HG02938 (cell line): ENCODE data around the gene ATOSA.
A peak's percentile ranks its signal among the peaks of the same experiment; 100 is the strongest.

Source experiments
- ATAC-seq: cut with Tn5 transposase; IDR thresholded peaks from one replicate; pipeline ENCODE4 v1.9.1; 2021; ENCODE audit warnings: mild to moderate bottlenecking, moderate library complexity; ENCODE audit not compliant: unreplicated experiment

ATOSA gene

DNA sequence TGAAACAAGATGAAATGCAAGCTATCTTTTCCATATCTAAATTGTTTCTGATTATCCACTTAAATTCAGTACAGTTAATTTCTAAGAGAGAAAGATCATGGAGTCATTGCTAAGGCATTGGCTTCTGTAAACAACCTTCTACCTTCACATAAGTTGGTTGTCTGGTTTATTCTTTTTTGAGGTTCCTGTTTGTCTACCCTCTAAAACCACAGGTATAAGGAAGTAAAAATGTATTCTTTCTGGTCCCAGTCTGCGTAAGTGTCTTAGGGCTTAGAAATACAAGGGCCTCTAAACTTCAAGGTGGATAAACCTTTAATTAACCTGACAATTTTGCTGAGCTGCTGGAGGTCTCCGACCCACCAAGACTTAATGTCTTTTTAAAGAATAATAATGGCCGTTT lies 3.6 kb upstream of the ATOSA start:
- peak; percentile 21 for ATAC-seq

DNA sequence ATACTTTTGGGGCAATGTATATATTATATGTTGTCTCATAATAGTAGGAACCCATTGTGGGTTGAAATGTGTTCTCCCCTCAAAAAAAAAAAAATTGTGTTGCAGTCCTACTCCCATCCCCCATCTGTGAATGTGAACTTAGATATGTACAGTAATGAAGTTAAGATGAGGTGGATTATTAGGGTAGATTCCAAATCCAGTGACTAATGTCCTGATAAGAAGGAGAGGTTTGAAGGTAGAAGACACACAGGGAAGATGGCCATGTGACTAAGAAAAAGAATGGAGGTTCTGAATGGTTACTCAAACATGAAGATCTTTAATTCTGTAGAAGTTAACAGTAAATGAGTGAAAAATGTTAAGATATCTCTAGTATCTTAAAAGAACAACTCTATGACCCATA lies 3.0 kb upstream of the ATOSA start:
- no peak for ATAC-seq

DNA sequence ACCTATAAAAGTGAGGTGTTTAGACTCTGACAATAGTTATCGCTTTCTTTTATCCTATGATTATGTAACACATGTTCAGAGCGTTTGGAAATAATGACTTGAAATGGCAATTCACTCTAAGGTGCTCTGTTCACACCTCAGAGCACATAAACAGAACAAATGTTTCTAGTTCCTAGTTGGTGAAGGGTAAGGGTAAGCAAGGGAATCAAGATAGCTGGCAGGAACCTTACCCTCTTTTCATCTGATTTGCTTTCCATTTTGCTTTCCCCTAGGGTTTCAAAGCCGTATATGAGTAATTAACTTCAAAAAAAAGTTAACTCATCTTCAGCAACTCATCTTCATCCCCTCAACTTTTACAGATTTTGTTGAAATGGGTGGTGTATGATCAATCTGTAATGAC lies 2.3 kb upstream of the ATOSA start:
- no peak for ATAC-seq

DNA sequence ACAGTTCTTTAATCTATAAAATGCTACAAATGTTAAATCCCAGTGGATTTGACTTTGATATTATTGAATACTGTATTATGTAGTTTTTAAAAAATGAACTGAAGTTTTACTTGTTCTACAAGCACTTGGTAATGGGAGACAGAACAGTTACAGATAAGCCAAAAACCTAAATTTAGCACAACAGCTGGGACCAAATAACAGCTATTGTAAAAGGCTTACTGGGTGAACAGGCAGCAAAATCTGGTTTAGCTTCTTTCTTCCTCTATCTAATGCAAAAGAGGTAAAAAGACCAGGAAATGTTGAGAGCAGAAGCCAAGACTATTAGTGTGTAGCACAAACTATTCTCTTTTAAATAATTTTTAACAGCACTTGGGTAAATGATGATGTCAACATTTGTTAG lies 1.6 kb upstream of the ATOSA start:
- ATAC-seq = no peak

DNA sequence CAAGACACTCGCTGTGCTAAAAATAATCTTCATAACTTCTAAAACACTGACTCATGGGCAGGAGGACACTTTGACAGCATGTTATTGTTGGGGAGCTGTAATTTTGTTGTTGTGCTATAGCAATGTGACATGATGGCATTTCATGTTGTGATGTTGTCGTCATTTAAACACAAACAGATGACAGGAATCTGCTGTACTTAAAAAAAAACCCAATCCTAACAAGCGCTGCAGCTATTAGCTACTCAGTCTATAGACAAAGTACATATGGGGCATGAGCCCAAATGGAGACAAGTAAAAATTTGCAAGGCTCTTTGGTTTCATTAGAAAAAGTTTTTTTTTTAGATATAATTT lies 828 bp upstream of the ATOSA start:
- ATAC-seq = no peak

DNA sequence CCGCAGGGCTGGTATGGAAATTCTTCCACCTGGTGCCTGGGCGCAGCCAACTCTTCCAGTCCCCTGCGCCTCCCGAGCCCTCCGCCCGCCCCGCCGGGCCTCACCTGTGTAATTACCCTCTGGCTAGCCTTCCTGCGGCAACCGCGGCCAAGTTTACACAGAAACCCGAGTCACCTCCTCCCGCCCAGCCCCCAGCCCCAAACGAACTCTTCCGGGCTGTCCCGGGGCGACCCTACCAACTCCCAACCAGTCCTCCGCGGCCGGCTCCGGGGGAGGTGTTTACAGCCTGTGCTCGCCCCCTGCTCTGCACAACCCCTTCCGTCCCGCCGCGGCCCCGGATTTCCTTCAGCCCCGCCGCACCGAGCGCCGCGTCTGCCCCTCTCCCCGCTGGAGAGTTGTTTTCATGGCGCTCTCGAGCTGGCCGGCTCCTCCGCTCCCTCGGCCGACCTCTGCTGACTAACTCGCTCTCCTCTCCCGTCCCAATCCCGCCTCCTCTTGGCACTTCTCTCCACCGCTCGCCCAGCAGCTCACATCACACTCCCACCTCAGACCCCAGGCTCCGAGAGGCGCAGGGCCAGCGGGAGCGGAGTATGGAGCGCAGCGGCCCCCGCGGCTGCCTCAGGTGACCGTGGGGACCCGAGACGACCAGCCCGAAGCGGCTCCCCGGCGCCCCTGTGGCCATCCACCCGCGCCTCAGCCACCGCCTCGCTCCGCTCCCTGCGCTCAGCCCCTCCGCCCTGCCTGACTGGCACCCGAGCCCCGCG lies 538 bp downstream of the ATOSA start:
- ATAC-seq = peak; percentile 12

DNA sequence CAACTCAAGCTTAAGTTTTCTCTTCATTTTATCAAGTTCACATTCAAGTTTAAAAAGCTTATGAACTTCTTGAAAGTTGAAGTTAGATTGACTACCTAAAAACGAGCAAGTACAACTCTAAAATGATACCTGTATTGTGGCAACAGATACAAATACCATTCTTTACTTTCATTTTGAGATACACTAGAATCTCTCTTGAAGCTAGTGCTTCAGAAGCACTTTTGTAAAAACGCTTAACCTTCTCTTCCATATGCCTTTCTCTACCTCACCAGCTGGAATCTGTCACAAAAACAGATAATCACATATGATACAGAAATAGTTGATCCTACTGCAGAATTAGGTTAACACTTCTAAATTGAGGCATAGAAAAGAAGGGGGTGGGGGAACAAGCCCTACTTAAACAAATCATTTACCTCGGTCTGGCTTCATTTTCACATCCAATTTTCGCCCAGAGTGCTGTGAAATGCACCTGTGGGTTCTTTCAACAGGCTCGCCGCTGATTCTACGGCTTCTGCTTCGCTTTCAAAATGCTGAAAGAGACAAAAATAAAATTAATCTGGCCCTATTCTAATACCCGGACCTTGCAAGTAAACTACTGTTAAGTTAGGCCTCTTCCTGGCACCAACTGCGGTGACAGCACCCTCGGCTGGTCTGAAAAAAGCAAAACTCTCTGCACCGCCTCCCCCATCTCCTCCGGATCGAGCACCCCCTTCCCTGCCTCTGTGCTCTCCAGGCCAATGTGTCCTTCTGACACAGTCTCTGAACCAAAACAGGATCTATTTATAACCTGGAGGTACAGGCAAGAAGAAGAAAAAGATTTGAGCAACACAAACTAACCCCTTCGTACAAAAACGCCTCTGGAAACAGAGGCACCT lies 1.4 kb downstream of the ATOSA start:
- ATAC-seq = peak; percentile 33

DNA sequence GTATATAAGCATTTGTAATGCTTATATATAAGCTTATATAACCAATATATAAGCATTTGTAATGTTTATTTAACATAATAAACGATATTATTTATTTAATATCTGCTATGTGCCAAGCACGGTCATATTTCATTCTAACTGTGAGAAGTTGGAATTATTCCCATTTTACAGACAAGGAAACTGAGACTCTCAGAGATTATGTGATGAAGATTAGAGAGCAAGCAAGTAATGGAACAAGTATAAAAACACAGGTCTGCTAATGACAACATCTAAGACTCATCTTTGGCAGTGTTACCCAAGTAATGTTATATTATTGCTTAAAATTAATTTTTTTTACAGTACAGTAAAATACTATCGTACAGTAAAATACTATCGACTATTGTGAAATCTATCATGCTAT lies 4.4 kb downstream of the ATOSA start:
- no peak for ATAC-seq

DNA sequence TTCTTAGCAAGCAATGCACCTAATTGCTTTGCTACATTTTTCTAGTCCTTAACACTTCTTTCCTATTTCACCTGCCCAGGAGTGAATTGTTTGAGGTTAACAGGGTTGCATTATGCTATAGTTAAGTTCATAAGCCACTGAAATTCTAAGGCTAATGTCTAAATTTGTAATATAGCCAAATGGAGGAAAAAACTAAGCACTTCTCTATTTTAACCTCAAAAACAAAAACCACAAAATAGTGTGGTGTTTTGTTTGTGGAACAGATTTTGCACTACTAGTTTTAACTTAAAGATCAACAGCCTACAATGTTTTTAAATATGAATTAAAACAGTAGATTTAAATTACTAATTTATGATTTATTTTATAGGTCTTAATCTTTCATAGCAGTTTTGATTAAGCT lies 5.5 kb downstream of the ATOSA start:
- no peak for ATAC-seq

DNA sequence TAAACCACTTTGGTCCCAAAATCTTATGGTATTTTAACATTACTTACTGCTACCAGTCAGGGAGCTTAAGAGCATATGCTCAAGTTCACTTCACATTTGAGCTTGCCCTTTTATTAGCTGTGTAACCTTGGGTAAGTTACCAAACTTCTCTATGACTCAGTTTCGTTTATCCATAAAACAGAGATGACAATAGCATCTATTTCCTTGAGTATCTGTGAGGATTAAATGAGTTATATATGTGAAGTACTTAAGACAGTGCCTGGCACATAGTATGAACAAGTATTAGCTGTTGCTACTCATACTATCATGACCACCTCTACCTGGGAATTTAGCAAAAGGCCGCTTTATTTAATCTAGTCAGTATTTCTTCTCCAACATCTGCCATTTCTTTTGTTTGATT lies 5.9 kb downstream of the ATOSA start:
- ATAC-seq = no peak

DNA sequence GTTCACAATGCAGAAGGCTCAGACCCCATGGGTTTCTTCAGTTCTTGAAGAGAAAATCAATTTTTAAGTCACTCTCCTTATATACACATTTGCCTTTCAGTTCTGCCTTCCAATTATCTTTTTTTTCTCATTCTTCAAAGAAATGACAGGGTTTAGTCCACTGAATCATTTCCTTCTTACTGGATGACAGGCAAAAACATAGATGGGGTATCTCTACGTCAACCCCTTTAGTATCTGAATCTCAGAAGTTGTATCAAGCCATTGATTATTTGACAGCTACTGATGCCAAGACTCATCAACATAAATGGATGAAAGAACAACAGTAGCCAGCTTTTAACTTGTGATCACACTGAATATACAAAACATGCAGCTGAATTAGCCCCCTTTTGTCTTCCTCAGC lies 6.5 kb downstream of the ATOSA start:
- ATAC-seq = no peak

DNA sequence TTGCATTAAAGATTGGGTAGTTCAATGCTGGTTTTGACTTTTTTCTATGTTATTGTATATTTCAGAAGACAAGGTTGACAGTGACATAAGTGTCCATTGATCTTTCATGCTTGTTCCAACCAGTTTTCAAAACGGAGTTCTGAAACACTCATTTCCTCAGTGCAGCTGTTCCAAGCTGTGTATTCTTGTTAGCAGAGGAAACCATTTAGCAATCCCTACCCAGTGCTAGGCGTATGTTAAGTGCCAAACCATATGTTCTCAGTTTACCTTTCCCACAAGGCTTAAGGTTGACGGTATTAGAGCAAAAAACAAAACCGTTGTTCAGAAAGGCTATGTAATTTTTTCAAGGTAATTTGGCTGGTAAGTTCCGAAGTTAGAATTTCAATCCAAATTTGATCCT lies 9.1 kb downstream of the ATOSA start:
- no peak for ATAC-seq

DNA sequence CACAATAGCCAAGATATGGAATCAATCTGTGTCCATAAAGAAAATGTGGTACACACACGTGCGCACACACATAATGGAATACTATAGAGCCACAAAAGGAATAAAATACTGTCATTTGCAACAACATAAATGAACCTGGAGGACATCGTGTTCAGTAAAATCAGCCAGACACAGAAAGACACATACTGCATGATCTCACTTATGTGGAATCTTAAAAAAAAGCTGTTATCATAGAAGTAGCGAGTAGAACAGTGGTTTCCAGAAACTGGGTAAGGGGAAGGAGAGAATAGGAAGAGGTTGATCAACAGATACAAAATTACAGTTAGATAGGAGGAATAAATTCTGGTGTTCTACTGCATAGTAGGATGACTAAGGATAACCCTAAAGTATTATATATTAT lies 11.1 kb downstream of the ATOSA start:
- no peak for ATAC-seq

DNA sequence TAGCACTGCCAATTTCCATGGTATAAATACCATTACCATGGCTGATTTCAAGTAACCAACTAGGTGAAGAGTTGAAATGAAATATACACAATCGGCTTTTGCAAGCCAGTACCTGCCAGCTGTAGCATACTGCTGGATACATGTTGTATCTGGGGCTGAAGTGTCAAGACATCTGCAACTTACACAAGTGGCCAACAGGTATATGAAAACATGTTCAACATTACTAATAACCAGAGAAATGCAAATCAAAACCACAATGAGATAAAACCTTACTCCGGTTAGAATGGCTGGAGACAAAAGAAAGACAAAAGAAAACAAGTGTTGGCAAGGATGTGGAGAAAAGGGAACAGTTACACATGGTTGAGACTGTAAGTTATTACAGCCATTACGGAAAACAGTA lies 11.6 kb downstream of the ATOSA start:
- peak; percentile 88 for ATAC-seq

DNA sequence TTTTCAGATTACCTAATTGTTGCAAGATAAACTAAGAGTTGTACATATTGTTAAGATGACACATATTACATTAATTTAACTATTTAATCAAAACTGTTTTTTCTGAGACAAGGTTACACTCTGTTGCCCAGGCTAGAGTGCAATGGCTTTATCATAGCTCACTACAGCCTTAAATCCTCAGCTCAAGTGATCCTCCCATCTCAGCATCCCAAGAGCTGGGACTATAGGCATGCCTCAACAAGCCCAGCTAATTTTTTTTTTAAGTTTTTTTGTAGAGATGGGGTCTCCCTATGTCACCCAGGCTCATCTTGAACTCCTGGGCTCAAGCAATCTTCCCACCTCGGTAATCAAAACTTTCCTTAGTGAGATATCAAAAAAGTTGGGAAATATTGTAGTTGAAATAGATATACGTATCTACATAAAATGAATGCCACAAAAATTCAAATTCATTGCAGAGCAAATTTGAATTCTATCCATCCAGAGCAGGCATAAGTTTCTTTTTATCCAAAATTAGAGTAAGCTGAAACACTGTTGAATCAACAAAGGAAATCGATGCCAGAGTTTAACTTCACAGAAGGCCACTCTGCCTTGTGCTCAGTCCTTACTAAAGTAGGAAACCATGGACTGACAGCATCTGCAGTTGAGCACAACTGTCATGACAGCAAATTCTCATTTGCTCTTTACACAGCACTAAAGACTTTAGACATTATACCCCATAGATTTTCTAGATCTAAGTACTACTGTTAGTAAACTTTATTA lies 15.5 kb downstream of the ATOSA start:
- ATAC-seq = no peak

DNA sequence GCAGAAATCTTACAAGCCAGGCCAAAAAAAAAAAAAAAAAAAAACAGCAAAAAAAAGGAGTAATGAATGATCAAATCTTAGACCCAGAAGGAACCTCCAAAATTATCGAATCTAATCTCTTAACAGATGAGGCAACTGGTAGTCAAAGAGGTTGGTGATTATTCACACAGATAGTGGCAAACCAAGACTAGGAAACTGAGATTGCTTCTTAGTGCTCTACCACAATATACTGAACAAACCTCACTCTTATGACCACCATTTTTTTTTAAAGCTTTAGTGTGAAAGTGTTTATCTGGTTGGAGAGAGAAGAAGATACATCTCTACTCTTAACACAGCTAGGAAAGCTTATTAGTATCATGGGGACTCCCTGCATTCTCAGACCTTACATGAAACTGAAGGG lies 17.3 kb downstream of the ATOSA start:
- no peak for ATAC-seq

DNA sequence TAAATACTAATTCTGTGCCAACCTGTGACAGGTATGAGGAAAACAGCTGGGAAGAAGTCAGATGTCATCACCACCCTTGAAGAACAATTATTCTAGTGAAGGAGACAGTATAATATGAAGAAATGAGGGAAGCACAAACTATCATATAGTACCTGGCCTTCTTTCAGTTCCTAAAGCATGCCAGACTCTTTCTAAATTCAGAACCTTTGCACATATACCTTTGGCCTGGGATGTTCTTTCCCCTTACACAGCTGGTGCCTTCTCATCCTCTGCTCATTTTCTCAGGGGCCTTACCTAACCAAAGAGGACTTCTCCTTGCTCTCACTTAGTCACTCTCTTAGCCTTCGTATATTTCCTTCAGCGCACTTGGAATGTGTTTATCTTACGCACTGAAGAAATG lies 19.0 kb downstream of the ATOSA start:
- ATAC-seq = no peak

DNA sequence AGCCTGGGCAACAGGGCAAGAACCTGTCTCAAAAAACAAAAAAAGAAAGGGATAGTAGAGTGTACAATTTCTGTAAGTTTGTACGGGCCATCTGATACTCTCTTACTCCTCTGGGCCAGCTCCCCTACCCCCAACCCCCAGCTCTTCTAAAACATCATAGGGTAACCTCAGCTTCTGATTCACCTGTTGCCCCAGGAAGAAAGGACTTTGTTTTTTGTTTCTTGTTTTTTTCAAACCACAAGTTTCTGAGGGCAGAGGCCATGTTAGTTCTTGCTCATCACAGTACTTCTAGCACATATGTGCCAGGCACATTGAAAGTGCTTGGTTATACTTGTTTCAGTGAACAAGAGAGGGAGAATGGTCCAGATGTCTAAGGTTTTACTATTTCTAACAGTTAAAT lies 20.2 kb downstream of the ATOSA start:
- peak; percentile 86 for ATAC-seq

DNA sequence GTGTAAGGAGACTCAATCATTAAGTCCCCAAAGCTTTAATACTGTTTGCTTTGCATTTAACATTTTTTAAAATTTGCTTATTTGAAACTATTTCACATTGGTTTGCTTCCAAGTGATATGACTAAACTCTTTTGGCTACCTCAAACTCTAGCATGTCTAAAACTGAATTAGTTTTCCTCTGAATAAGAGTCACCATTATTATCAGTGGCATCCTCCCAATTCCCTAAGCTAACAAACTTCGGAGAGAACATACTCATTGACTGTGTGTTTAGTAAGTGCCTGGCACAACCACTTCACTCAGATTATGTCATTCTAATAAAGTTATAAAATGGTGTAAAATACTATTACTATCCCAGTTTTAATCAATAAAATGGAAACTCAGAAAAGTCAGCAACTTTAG lies 21.9 kb downstream of the ATOSA start:
- ATAC-seq = no peak

DNA sequence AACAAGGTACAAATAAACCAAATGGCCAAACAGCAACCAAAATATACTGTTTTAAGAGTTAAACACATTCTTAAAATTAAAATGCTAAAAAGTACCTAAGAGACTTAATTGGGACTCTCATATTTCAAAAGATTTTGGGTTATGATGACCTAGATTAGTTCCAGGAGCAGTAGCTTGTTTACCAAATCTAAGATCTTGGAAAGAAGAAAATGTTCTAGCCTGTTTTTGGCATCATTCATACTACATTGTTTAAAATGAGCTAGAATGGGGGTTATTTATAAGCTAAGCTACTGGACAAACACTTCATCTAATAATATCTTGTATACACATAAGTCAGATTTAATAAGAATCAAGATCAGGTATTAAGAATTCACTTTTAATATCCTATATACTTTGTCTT lies 22.8 kb downstream of the ATOSA start:
- no peak for ATAC-seq

DNA sequence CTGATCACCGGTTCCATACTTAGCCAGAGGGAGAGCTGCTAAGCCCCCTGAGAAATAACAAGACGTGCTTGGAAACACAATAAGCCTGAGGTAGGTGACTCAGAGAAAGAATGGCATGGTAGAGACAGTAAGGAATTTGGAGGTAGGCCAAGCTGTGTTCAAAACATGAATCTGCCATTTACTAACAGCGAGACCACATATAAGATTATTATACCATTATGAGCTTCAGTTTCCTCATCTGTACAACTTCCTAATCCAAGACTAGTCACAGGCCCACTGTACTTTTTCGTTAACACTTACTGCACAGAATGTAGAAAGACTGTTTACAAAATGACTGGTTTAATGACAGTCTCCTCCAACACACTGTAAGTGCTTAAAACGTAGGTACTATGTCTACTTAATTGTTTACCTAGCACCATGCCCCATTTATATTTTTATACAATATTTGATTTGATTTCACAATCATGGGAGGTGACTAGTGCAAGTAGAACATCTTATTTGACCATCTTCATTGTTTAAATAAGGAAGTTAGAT lies 25.7 kb downstream of the ATOSA start:
- no peak for ATAC-seq

DNA sequence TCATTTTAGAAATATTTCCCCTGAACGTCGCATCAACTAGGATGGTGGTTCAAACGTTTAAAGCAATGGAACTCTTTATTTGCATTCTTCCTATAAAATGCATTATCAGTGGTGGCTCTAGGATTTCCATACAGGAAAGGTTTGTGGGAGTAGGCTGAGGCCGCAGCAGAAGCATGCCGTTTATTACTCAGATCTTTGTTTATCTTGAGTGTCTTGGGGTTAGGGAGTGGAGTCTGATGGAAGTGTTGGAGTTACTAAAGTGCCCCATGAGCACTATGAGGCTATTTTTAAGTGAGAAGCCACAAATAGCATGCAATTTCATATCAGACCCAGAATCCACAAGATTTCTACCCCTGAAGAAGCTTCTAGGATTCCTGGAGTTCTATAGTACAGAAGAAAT lies 26.2 kb downstream of the ATOSA start:
- no peak for ATAC-seq
